ENCODE data around the gene DGKZ.
"Not testable (repeated sequence)": the region's sequence is repeated elsewhere in the genome, so short reads cannot be mapped to it uniquely, and the experiment has no call there.

Gene DGKZ, protein sequence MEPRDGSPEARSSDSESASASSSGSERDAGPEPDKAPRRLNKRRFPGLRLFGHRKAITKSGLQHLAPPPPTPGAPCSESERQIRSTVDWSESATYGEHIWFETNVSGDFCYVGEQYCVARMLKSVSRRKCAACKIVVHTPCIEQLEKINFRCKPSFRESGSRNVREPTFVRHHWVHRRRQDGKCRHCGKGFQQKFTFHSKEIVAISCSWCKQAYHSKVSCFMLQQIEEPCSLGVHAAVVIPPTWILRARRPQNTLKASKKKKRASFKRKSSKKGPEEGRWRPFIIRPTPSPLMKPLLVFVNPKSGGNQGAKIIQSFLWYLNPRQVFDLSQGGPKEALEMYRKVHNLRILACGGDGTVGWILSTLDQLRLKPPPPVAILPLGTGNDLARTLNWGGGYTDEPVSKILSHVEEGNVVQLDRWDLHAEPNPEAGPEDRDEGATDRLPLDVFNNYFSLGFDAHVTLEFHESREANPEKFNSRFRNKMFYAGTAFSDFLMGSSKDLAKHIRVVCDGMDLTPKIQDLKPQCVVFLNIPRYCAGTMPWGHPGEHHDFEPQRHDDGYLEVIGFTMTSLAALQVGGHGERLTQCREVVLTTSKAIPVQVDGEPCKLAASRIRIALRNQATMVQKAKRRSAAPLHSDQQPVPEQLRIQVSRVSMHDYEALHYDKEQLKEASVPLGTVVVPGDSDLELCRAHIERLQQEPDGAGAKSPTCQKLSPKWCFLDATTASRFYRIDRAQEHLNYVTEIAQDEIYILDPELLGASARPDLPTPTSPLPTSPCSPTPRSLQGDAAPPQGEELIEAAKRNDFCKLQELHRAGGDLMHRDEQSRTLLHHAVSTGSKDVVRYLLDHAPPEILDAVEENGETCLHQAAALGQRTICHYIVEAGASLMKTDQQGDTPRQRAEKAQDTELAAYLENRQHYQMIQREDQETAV

DNA sequence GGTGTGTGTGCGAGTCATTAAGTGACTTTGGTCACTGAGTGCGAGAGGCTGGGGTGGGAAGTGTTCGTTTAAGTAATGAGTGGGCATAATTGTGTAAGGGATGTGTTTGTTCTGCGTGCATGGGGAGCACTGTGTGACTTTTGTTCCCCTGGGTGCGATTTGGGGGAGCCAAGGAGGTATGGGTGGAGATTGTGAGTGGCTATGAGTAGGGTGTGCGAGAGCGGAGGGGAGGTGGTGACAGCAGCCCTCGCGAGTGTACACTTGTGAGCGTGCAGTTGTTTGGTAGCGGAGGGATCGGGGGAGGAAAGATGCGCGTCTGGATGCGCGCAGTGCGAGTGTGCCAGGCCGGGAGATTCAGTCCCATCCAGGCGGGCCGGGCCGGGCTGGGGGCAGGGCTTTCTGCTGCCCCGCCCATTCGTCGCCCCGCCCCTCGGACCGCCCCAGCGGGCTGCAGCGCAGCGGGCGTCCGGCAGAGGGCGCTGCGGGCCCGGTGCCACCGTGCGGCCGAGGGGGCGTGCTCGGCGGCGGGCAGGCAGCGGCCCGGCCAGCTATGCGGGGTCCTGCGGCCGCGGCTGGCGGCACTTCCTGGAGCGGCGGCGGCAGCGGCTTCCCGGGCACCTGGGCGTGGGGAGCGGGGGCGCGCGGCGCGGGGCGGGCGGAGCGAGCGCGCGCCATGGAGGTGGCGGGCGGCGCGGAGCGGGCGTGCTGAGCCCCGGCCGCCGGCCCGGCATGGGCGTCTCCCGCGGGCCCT is at the start of gene DGKZ:
Gene DGKZ, plus strand, starts transcription at position 578 of the 751 bp plus-strand sequence. CDS start 197 bp downstream, outside the sequence.
- peak; percentile 63 to 84 for DNase-seq (ENCODE audit: extremely low read depth in 1 of 2, low read depth in 1 of 2)

DNA sequence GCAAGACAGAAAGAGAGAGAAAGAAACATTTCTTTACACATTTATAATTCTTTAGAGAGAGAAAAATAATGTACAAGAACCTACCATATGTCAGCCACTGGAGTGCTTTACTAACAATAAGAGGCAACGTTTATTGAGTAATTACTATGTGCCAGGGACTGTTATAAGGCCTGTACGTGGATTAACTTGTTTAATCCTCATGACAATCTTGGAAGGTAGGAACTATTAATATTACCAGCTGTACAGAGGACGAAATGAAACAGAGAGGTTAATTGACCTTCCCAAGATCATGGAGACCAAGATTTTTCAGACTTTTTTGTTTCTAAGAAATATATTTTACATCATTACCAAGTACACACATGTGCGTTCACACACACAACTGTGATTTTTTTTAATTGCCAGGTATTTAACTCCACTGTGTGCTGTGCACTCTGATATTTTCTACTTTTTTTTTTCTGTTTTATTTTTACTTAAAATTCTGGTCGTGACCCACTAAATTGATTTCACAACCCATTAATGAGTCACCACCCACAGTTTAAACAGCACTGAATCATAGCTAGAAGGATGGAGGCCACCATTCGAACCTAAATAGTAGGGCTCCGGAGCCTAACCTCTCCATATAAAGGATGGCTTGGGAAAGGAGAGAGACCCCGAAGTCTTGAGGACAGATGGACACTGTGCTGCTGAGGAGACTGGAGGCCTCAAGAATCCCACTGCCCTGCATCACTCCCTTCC is 48.4 kb upstream of the DGKZ start:
- no peak for DNase-seq (ENCODE audit: extremely low read depth in 1 of 2, low read depth in 1 of 2)

DNA sequence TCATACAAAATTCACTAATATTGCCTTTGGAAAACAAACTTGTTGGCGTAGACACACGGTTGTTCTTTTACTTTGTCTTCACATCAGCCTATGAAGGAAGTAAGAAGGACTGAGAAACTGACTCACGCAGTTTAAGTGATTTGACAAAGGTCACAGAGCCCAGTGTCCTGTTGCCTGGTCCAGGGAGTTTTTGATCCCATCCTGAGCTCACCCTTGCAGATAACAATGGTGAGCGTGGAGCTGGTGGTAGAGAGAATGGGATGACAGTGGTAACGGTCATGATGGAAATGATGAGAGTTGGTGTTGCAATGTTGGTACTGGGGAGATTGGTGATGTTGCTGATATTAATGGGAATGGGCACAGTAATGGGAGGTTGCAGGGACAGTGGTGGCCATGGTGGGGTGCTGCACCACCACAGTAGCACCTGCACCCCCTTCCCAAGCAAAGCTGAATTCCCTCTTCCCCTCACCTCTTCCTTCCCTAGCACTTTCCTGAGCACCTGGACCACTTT is 47.8 kb upstream of the DGKZ start:
- DNase-seq (ENCODE audit: extremely low read depth in 1 of 2, low read depth in 1 of 2): no peak

DNA sequence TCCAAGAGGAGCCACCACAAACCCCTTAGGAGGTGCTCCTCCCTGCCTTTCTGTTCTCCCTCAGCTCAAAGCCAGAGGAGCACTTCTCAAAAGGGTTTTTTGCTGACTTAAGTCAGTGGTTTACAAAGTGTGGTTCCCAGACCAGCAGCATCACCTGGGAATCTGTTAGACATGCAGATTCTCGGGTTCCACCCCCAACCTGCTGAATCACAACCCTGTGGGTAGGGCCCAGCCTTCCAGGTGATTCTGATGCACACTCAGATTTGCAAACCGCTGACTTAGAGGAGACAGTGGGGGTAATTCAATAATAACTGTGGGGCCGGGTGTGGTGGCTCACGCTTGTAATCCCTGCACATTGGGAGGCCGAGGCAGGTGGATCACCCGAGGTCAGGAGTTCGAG is 47.0 kb upstream of the DGKZ start:
- peak in 1 of 2 donors; percentile 42 for DNase-seq (ENCODE audit: extremely low read depth in 1 of 2, low read depth in 1 of 2)

DNA sequence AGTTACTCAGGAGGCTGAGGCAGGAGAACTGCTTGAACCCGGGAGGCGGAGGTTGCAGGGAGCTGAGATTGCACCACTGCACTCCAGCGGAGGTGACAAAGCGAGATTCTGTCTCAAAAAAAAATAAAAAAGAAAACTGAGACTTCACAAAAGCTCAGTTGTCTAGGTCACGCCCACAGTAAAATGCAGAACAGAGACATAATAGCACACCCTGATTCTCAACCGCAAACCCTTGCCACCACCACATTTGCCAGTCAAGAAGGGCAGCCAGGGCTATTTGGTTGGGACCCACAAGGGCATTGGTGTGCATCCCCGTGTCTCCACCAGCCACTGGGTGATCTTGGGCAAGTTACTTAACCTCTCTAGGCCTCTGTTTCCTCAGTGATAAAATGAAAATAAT is 44.4 kb upstream of the DGKZ start:
- DNase-seq (ENCODE audit: extremely low read depth in 1 of 2, low read depth in 1 of 2): no peak

DNA sequence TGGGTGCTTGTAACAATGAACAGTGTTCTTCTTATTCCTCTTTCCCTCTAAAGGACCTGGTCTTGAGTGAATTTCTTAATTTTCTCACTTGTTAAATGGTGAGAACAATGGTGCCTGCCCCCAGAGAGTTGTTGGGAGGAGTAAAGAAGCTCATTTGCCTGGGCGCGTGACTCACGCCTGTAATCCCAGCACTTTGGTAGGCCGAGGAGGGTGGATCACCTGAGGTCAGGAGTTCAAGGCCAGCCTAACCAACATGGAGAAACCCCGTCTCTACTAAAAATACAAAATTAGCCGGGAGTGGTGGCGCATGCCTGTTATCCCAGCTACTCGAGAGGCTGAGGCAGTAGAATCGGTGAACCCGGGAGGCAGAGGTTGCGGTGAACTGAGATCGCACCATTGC is 43.2 kb upstream of the DGKZ start:
- not testable (repeated sequence) for DNase-seq (ENCODE audit: extremely low read depth in 1 of 2, low read depth in 1 of 2)

DNA sequence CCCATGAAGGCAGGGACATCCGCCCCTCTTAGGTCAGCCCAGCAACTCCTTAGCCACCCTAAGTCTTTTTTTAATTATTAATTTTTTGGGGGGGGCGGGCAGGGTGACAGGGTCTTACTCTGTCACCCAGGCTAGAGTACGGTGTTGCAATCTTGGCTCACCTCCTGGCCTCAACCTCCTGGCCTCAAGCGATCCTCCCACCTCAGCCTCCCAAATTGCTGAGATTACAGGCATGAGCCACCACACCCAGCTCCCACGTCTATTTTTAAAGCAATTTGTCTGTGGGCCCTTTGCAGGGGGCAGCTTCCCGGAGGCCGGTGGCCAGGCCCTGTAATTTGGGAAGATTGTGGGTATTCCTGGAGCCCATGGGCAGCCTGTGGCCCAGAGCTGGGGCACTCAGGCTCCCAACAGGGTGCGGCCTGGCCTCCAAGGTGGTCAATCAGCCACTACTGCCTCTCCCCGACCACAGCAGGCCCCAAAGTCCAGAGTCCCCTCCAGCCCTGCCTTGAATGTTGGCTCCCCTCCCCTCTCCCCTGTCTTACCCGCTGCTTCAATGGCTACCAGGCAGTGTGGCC is 42.6 kb upstream of the DGKZ start:
- no peak for DNase-seq (ENCODE audit: extremely low read depth in 1 of 2, low read depth in 1 of 2)

DNA sequence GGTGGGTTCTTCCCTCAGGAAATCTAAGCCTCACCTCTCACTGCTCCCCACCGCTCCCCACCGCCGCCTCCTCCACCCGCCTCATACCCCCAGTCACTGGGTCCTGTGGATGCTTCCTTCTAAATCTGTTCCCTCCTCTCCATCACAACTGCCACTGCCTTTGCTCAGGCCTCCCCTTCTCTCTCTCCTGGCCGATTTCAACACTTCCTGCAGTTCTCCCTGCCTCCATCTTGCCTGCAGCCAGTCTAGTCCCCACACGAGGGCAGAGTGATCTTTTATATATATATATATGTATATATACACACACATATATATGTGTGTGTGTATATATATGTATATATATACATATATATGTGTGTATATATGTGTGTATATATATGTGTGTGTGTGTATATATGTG is 42.0 kb upstream of the DGKZ start:
- DNase-seq (ENCODE audit: extremely low read depth in 1 of 2, low read depth in 1 of 2): no peak

DNA sequence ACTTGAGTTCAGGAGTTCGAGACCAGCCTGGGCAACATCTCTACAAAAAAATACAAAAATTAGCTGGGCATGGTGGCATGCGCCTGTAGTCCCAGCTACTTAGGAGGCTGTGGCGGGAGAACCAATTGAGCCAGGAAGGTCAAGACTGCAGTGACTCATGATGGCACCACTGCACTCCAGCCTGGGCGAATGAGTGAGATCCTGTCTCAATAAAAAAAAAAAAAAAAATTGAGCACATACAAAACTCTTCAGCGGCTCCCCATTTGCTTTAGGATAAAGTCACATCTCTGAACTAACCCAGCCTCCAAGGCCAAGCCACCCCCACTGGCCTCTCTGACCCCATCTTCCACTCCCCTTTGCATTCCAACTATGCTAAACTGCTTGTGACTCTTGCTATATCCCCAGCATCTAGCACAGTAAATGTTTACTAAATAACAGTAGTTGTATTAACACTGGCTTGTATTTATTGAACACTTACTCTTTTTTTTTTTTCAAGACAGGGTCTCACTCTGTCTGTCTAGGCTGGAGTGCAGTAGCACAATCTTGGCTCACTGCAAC is 40.9 kb upstream of the DGKZ start:
- no peak for DNase-seq (ENCODE audit: extremely low read depth in 1 of 2, low read depth in 1 of 2)

DNA sequence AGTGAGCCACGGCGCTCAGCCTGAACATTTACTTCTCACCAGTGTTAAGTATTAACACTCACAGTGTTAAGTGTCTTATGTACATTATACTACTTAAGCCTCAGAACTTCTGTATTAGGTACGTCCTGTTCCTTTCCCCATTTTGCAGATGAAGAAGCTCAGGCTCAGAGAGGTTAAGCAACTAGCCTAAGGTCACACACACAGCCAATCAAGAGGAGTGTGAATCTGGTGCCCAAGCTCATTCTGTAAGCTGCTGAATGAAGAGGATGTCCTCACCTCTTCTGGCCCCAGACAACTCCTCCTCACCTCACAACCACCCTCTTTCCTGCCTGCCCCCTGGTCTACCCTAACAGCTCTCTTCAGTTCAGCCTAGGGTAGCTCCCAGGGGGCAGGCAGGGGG is 39.9 kb upstream of the DGKZ start:
- DNase-seq (ENCODE audit: extremely low read depth in 1 of 2, low read depth in 1 of 2): no peak

DNA sequence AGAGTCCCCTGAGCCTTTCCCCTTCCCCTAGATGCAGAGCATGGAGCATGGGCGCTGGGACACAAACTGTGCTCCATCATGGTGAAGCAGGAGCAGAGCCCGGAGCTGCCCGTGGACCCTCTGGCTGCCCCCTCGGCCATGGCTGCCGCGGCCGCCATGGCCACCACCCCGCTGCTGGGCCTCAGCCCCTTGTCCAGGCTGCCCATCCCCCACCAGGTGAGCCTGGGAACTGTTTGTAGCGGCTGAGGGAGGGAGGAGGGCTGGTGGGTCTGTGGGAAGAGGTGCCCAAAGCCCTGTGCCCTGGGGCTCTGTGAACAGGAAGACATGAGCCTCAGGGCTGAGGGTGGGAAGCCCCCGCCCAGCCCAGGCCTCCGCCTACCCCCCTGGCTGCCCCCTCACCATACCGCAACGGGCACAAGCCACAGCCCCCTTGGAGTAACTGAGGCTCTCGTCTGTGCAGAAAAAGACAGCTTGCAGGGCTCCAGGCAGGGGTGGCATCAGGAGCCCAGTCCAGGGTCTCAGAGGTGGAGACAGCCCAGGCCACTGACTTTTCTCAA is 39.4 kb upstream of the DGKZ start:
- no peak for DNase-seq (ENCODE audit: extremely low read depth in 1 of 2, low read depth in 1 of 2)

DNA sequence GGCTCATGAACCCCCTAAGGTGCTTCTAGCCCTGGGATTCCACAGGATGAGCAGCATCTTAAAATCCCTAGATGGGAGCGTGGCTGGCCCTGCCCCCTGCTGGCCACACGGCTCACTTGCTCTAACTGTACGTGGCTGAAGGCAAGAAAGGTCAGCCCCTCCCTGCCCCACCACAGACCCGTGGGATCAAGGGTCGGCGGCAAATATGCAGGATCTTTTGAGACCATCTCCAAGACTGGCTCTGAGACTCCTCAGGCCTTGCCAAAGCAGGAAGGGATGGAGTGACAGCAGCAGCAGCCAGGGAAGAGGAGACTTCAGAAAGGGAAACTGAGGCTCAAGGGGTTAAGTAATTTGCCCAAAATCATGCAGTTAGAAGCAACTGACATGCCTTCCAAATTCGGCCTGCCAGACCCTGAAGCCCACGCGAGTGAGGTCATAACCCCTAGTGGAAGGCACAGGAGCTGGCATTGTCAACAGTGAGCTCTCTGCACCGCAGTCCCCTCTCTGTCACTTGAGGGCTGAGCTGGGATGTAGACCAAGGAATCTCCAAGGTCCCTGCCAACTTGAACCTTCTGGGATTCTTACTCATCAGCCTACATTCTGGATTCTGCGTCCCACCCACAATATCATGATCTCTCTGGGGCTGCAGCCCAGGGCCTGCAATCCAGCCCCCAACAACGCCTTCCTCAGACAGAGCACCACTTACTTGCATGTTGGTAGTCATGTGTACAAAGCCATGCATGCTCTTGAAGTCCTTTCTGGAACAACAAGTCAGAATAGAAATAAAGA is 38.4 kb upstream of the DGKZ start:
- DNase-seq (ENCODE audit: extremely low read depth in 1 of 2, low read depth in 1 of 2): peak in 1 of 2 donors; percentile 44

DNA sequence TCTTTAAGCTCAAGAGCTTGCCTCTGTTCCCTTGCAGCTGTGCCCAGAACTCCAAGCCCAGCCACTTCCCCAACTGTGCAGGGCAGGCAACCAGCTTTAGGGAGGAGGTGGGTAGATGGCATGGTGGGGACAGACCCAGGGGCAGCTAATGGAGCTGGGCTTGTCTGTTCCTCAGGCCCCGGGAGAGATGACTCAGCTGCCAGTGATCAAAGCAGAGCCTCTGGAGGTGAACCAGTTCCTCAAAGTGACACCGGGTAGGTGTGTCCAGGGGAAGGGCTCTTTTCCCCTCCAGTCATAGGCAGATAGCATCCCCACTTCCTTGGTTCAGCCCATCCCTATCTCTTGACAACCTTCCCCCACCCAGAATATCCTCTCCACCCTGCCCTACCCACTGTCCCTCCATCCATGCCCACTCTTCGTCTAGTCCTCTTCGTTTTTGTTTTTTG is 37.4 kb upstream of the DGKZ start:
- DNase-seq (ENCODE audit: extremely low read depth in 1 of 2, low read depth in 1 of 2): no peak

DNA sequence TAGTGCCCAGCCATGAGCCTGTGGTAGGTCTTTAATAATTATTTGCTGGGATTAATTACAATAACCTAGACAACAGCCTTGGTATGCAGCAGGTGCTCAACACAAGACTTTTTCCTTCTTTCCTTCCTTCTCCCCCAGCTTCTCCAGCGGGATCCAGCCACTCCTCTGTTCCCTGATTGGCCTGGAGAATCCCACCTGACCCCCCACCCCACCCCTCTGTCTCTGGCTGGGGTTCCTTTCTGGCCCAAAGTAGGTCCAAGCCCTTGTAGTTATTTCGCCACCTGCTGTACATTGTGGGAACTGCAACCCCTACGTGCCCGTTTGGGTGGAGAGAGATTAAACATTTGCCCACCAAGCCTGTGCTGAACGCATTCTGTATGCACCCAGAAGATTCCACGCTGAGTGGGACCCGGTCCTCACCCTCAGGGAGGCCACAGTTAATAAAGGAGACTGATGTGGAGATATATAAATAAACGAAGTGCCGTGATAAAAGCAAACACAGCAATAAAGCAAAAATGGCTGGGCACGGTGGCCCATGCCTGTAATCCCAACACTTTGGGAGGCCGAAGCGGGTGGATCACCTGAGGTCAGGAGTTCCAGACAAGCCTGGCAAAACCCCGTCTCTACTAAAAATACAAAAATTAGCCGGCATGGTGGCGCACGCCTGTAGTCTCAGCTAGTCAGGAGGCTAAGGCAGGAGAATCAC is 32.1 kb upstream of the DGKZ start:
- peak; percentile 37 to 74 for DNase-seq (ENCODE audit: extremely low read depth in 1 of 2, low read depth in 1 of 2)

DNA sequence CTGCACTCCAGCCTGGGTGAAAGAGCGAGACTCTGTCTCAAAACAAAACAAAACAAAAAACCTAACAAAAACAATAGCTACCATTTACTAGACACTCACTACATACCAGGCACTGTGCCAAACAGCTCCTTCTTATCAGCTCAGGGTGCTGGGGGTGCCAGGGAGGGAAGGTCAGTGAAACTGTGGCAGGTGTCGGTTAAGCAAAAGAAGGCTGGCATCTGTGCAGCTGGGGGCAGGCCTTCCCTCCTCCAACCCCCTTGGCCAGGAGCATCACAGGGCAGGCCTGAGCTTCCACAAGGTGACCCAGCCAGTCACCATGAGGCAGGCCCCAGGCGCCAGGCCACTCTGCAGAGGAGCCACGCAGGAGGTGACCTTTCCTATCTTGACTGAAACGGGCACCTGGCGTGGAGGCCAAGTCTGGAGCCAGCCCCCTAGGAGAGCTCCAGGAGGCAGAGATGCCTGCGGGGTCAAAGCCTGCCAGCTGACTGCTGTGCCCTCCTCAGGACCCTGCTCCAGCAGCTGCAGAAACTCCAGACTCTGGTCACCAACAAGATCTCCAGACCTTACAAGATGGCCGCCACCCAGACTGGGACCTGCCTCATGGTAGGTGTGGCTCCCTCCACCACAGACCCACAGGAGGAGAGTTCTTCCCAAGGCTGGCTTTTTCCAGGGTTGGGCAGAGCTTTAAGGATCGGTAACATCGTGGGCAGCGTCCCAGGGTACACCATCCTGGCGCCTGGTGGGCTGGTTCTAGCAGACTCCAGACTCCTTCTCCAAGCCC is 31.3 kb upstream of the DGKZ start:
- no peak for DNase-seq (ENCODE audit: extremely low read depth in 1 of 2, low read depth in 1 of 2)

DNA sequence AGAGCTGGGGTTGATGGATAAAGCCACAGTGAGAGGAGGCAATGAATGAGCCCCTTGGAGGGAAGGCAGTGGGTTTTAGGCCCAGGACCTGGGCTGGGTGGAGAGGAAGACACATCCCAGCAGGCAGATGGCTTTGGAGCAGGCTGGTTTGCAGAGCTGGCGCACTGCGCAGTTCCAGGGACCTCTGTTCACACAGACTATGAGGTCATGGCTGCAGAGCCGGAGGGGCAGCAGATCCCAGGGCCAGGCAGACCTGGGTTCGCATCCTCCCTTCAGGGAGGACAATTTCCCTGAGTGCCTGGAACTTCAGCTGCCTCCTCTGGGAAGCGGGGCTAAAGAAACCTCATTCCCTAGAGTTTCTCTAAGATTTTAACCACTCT is 28.2 kb upstream of the DGKZ start:
- DNase-seq (ENCODE audit: extremely low read depth in 1 of 2, low read depth in 1 of 2): no peak

DNA sequence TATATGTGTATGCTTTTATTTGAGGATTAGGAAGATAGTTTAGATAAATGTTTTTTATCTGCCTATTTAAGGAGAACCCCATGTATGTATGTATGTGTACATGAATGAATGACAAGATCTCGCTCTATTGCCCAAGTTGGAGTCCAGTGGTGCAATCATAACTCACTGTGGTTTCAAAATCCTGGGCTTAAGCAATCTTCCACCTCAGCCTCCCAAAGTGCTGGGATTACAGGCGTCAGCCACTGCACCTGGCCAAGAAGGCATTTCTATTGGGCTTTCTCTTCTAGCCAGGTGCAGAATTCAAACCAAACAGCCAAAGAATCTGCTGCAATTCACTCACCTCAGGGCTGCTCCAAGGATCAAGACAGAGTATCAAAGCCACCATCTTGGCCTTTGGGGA is 25.5 kb upstream of the DGKZ start:
- no peak for DNase-seq (ENCODE audit: extremely low read depth in 1 of 2, low read depth in 1 of 2)
